SIG-M5 (cell line): ENCODE results near the gene SH3RF2.
A peak's percentile ranks its signal among the peaks of the same experiment; 100 is the strongest.
"Not testable (repeated sequence)": the region's sequence is repeated elsewhere in the genome, so short reads cannot be mapped to it uniquely, and the experiment has no call there.

Experiments
- DNase-seq: peaks from one replicate; lab custom pipeline; 2025; lab: John Stamatoyannopoulos, UW

The SH3RF2 gene

GRCh38 chr5:145980259-145980658, 43.9 kb downstream of the SH3RF2 start:
- DNase-seq, result no peak

GRCh38 chr5:145980718-145981117, 44.3 kb downstream of the SH3RF2 start:
- no peak for DNase-seq

GRCh38 chr5:145981589-145982571, 45.5 kb downstream of the SH3RF2 start:
- no peak for DNase-seq

GRCh38 chr5:145982572-145983318, 46.4 kb downstream of the SH3RF2 start:
- no peak for DNase-seq

GRCh38 chr5:145983446-145983845, 47.1 kb downstream of the SH3RF2 start:
- no peak for DNase-seq

- DNase-seq, result peak; percentile 85
These were observed 47.7 kb downstream of the SH3RF2 start for GRCh38 chr5:145984072-145984471.

GRCh38 chr5:145987856-145988255, 51.5 kb downstream of the SH3RF2 start:
- DNase-seq, result no peak

- no peak for DNase-seq
These were observed 52.6 kb downstream of the SH3RF2 start for GRCh38 chr5:145988993-145989392.

- DNase-seq, result no peak
These were observed 53.0 kb downstream of the SH3RF2 start for GRCh38 chr5:145989428-145989827.

GRCh38 chr5:145990170-145990569, 53.8 kb downstream of the SH3RF2 start:
- DNase-seq, result no peak

GRCh38 chr5:145991044-145991575, 54.7 kb downstream of the SH3RF2 start:
- DNase-seq, result no peak

- DNase-seq, result not testable (repeated sequence)
These were observed 57.2 kb downstream of the SH3RF2 start for GRCh38 chr5:145993538-145993937.

GRCh38 chr5:145996135-145996534, 59.8 kb downstream of the SH3RF2 start:
- DNase-seq, result no peak

GRCh38 chr5:145999208-145999607, 62.8 kb downstream of the SH3RF2 start:
- DNase-seq, result no peak

- DNase-seq, result no peak
These were observed 63.7 kb downstream of the SH3RF2 start for GRCh38 chr5:146000072-146000471.

GRCh38 chr5:146001544-146002190, 65.3 kb downstream of the SH3RF2 start:
- DNase-seq, result no peak

GRCh38 chr5:146002491-146002890, 66.1 kb downstream of the SH3RF2 start:
- no peak for DNase-seq

- DNase-seq, result no peak
These were observed 67.5 kb downstream of the SH3RF2 start for GRCh38 chr5:146003852-146004251.

- DNase-seq, result no peak
These were observed 68.9 kb downstream of the SH3RF2 start for GRCh38 chr5:146005264-146005663.

GRCh38 chr5:146005723-146006122, 69.3 kb downstream of the SH3RF2 start:
- no peak for DNase-seq

- peak; percentile 72 for DNase-seq
These were observed 70.3 kb downstream of the SH3RF2 start for GRCh38 chr5:146006470-146007190.
